Activated CD4-positive, alpha-beta memory T cell treated with anti-CD3 and anti-CD28 coated beads for 36 hours (primary cell): ENCODE results near the gene SPATC1L. TPM values are rescaled to one million over a fixed set of nuclear protein-coding genes. Genes with fewer than 3 reads are reported as not detected.

Source experiments
- CTCF ChIA-PET: fragments of 350-600 bp; sonication (Branson Sonifier 250); formaldehyde crosslinking; loops from one replicate; lab custom pipeline; 2021; ENCODE audit warnings: antibody characterized with exemption, inconsistent platforms; lab: Charles Lee
- POLR2A ChIA-PET: fragments of 350-600 bp; sonication (Branson Sonifier 250); formaldehyde crosslinking; loops from one replicate; lab custom pipeline; 2021; ENCODE audit warnings: antibody characterized with exemption; lab: Charles Lee
- DNase-seq: peaks from one replicate; pipeline ENCODE4 v3.0.0-alpha.2; 2020
- H3K27ac Mint-ChIP-seq: one replicate; pipeline ENCODE4 v1.8.0; 2021; ENCODE audit warnings: mixed read lengths
- H3K27me3 Mint-ChIP-seq: one replicate; pipeline ENCODE4 v1.8.0; 2021; ENCODE audit warnings: mixed read lengths
- H3K36me3 Mint-ChIP-seq: one replicate; pipeline ENCODE4 v1.8.0; 2021; ENCODE audit warnings: mixed read lengths
- H3K4me1 Mint-ChIP-seq: one replicate; pipeline ENCODE4 v1.8.0; 2021; ENCODE audit warnings: low read depth, mixed read lengths
- H3K4me3 Mint-ChIP-seq: one replicate; pipeline ENCODE4 v1.8.0; 2021; ENCODE audit warnings: mild to moderate bottlenecking, mixed read lengths
- H3K9me3 Mint-ChIP-seq: one replicate; pipeline ENCODE4 v1.8.0; 2021; ENCODE audit warnings: mixed read lengths
- intact Hi-C: fragments of 100-400 bp; cut with micrococcal nuclease; formaldehyde crosslinking; loops from one replicate; pipeline ENCODE4 v1.15.1; 2023
- total RNA-seq, 2 experiments: library from RNA; stranded (reverse); gene quantifications; one replicate each; pipeline ENCODE4 v1.2.3, GENCODE V29; 2021

Gene SPATC1L
- total RNA-seq, 2 experiments from 2014 or later = 5.7 to 6.7 TPM

DNA sequence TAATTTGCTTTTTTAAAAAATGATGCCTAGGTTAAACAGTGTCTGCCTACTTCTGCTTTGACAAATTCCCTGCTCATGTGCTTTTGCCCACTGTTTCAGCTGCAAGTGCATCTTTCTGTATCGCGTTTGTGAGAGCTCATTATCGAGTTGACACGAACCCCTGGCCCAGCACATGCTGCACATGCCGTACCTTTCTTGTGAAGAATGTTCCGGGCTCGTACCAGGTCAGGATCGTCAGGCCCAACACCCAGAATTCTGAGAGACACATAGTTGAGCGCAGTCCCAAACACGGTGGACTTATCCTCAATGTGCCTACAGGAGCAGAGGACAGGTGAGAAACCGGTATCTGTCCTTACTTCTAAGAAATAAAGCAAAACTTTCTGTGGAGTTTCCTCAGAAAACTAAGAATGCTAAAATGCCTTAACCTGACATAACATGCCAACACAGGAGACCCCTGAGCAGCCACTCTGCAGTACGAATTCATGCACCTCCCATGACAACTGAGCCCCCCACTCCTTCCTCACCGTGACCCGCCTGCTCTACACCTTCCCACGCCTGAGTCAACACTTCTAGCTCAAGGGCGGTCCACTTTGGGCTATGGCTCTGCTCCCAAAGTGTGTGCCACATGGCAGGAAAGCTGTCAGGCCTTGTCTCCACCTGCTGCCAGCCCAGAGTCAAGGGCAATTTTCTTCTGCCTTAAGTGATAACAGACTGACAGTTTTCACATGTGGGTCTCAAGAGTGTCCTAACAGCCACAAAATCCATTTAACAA, 37.6 kb upstream of the SPATC1L start:
- ChIA-PET POLR2A (no interaction called here), CTCF (no interaction called here)
- intact Hi-C loops = no loop called here
- no peak overlapping the region for H3K27ac Mint-ChIP-seq
- no peaks in the 10 kb centered on the region for H3K9me3 Mint-ChIP-seq
- H3K4me1 Mint-ChIP-seq = peaks cover 4% of the 10 kb centered on the region
- no peaks in the 10 kb centered on the region for H3K36me3 Mint-ChIP-seq
- H3K4me3 Mint-ChIP-seq = no peak overlapping the region
- no peaks in the 10 kb centered on the region for H3K27me3 Mint-ChIP-seq
- DNase-seq = no peak

DNA sequence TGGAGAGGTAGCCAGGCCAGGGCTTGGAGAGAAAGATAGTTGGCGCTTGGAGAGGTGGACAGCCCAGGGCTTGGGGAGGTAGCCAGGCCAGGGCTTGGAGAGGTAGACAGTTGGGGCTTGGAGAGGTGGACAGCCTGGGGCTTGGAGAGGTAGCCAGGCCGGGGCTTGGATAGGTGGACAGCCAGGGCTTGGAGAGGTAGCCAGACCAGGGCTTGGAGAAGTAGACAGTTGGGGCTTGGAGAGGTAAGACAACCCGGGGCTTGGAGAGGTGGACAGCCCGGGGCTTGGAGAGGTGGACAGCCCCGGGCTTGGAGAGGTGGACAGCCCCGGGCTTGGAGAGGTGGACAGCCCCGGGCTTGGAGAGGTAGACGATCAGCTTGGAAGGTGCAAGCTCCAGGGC, 36.6 kb upstream of the SPATC1L start:
- Mint-ChIP-seq H3K4me1 (no peaks in the 10 kb centered on the region), H3K27me3 (no peaks in the 10 kb centered on the region), H3K27ac (no peak overlapping the region), H3K36me3 (no peaks in the 10 kb centered on the region), H3K4me3 (no peak overlapping the region), H3K9me3 (no peaks in the 10 kb centered on the region)
- DNase-seq = no peak
- ChIA-PET POLR2A (no interaction called here), CTCF (no interaction called here)
- intact Hi-C loops = no loop called here

DNA sequence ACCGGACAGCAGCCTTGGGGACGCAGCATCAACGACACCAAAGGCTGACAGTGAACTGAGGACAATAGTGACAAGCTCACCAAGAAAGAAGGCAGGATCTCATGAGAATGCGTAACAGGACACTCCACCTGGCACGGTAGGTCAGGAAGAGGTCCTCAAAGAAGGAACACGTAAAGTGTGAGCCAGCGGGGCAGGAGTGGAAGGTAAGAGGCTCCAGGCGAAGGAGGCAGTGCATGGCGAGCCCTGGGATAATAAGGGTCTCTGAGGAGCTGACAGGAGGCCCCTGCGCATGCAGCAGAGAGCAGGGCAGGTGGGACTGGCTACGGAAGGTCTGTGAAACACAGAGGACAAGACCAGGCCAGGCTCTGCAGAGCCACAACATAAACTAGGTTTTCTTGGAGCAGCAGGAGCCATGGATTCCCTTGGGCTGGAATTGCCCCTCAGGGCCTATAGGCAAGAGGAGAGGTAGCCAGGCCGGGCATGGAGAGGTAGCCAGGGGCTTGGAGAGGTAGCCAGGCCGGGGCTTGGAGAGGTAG, 36.1 kb upstream of the SPATC1L start:
- H3K4me3 Mint-ChIP-seq = no peak overlapping the region
- H3K27ac Mint-ChIP-seq = no peak overlapping the region
- ChIA-PET CTCF (no interaction called here), POLR2A (no interaction called here)
- H3K4me1 Mint-ChIP-seq = no peaks in the 10 kb centered on the region
- intact Hi-C loops = no loop called here
- no peaks in the 10 kb centered on the region for H3K27me3 Mint-ChIP-seq
- H3K36me3 Mint-ChIP-seq = no peaks in the 10 kb centered on the region
- no peak for DNase-seq
- H3K9me3 Mint-ChIP-seq = no peaks in the 10 kb centered on the region

DNA sequence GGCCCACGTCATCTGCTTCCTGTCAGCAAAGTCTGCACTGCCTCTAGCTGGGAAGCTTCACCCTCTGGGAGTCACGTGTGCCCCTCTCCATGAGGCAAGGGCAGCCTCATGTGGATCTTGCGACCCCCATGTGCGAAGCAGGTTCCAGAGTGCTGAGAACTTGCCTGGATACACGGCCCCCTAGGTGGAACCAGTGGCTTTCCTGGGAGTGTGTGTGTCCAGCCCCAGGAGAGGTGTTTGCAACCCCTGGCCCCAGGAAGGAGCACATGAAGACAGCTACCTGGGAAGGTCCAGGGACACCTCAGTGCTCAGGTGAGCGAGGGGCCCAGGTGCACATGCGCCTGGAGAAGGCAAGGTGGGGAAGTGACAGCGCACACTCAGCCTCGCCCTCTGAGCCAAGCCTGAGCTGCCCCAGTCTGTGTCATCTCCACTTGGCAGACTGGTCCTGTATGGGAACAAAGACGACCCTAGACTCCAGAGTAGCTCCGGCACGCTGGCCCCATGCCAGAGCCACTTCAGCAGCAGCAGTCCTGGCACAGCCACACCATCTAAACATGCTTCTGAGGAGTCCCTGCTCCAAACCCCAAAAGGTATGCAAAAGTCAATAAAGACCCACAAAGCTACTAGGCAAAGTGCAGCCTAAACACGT, 35.5 kb upstream of the SPATC1L start:
- no peak for DNase-seq
- ChIA-PET POLR2A (no interaction called here), CTCF (no interaction called here)
- H3K27me3 Mint-ChIP-seq = no peaks in the 10 kb centered on the region
- no peaks in the 10 kb centered on the region for H3K36me3 Mint-ChIP-seq
- intact Hi-C loops = no loop called here
- H3K27ac Mint-ChIP-seq = no peak overlapping the region
- no peaks in the 10 kb centered on the region for H3K9me3 Mint-ChIP-seq
- H3K4me3 Mint-ChIP-seq = no peak overlapping the region
- H3K4me1 Mint-ChIP-seq = no peaks in the 10 kb centered on the region

DNA sequence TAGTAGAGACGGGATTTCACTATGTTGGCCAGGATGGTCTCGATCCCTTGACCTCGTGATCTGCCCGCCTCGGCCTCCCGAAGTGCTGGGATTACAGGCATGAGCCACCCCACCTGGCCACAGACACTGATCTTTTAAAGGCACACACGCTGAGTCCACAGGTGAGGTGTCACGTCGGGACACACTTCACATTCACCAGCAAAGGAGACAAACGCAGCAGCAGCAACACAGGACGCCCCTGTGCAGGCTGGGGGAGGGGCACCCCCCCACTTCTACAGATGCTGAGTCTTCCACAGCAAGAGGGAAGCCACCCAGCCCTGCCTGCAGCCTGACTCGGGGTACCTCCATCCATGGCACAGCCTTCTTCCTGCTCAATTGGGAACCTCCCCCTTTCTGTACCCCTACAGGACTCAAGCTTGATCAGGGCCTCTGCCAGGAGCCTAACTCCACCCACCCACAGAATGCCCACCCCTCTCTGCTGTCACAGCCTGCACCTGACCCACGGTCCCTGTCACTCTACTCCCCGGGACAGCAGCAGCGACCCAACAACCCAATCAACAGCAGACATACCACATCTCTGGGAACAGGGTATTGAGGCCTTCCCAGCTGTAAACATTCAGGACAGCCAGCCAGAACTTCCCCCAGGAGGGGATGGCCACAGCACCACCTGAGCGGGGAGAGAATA, 34.8 kb upstream of the SPATC1L start:
- no peaks in the 10 kb centered on the region for H3K36me3 Mint-ChIP-seq
- ChIA-PET POLR2A (no interaction called here), CTCF (no interaction called here)
- H3K4me1 Mint-ChIP-seq = no peaks in the 10 kb centered on the region
- H3K27ac Mint-ChIP-seq = no peak overlapping the region
- H3K27me3 Mint-ChIP-seq = no peaks in the 10 kb centered on the region
- no peak for DNase-seq
- H3K4me3 Mint-ChIP-seq = no peak overlapping the region
- intact Hi-C loops = no loop called here
- no peaks in the 10 kb centered on the region for H3K9me3 Mint-ChIP-seq

DNA sequence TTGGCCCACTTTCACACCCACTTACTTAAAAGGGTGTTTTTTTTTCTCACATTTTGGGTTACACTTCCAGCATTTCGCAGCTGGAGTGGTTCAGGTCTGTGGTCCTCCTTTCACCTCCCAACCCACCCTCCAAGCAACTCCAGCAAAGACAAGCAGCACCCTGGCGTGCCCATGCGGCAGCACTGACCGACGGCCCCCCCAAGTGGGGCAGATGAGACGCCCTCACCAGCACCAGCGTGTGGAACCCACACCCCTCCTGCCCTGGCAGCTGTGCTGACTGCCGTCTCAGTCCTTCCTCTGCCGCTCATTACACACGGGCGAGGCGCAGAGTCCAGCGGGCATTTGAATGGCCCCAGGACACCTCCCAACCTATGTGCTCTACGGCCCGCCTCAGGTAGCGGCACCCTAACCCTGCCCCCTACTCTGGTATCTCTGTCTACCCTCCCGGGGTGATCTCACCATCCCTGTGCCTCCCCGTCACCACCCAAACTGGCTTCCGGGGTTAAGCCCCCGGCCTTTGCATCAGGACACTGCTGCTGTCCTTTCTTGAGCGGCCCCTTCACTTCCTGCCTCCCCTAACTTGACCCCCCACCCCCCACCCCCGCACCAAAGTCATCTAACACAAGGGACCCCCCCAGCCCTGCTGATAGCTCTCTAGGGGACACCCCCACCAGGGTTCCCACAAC, 33.4 kb upstream of the SPATC1L start:
- intact Hi-C loops = no loop called here
- ChIA-PET POLR2A (no interaction called here), CTCF (no interaction called here)
- no peak for DNase-seq
- H3K36me3 Mint-ChIP-seq = no peaks in the 10 kb centered on the region
- H3K4me3 Mint-ChIP-seq = no peak overlapping the region
- no peak overlapping the region for H3K27ac Mint-ChIP-seq
- H3K27me3 Mint-ChIP-seq = no peaks in the 10 kb centered on the region
- no peaks in the 10 kb centered on the region for H3K9me3 Mint-ChIP-seq
- H3K4me1 Mint-ChIP-seq = no peaks in the 10 kb centered on the region

DNA sequence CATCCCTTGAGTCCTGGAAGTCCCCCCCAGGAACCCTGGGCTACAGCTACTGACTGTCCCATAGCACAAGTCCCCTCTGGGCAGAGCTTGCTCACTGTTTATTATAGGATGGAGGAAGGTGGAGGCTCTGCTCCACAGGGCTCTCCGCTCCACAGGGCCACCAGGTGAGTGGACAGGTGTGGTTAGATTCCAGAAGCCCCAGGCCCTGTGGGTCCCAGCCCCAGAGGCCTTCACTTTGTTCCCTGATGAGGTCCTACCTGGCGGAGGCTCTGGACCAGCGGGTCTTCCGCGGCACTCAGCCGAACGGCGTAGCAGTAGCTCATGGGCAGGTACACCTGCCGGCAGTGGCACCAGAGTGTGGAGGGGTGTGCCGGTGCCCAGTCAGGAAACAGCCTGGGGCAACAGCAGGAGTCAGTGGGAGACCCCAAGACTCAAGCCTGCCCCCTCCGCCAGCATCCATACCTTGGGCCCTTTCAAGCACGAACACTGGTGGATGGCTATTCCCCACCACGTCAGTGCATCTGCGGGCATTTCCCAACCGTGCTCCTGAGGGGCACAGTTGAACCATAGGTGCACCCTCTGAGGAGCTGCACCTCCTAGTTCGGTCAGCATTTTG, 32.0 kb upstream of the SPATC1L start:
- H3K27ac Mint-ChIP-seq = no peak overlapping the region
- H3K27me3 Mint-ChIP-seq = no peaks in the 10 kb centered on the region
- no peaks in the 10 kb centered on the region for H3K36me3 Mint-ChIP-seq
- CTCF ChIA-PET = interaction anchor here (0.6 to 1.1 kb wide), 3 partner anchors 9 to 941 kb away, joined by 3 read pairs; no protein-coding TSS in a partner anchor
- no peak for DNase-seq
- H3K4me3 Mint-ChIP-seq = no peak overlapping the region
- intact Hi-C loops = no loop called here
- no peaks in the 10 kb centered on the region for H3K4me1 Mint-ChIP-seq
- POLR2A ChIA-PET = no interaction called here
- no peaks in the 10 kb centered on the region for H3K9me3 Mint-ChIP-seq

DNA sequence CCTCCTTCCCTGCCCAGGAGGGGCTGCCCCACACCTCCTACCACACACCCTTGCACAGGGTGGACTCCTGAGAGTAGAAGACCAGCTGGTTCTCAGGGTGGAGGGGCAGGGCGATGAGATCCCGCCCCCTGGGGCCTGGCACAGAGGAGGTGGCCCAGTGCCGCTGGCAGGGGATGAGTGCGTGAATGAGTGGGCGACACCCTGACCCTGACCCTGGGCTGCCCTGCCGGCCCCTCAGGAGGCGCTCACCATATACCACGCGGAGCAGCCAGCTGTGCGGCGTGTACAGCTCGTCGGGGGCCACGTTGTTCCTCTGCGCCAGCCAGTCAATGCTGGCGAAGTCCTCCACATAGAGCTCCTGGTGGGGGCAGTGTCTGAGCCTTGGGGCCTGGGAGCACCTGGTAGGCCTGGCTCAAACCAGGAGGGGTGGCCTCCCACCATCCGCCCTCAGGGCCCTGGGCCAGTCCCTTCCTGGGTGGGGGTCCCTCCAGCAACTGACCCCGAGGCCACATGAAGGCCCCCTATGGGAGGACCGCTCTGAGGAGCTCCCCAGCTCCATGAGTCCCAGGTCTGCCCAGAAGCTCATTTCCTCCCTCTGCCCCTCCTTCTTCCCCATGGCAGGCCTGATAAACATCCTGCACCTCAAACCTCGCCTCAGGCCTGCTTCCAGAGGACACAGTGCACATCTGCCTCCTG, 31.3 kb upstream of the SPATC1L start:
- no peaks in the 10 kb centered on the region for H3K4me1 Mint-ChIP-seq
- no peaks in the 10 kb centered on the region for H3K36me3 Mint-ChIP-seq
- no peaks in the 10 kb centered on the region for H3K27me3 Mint-ChIP-seq
- CTCF ChIA-PET = interaction anchor here (0.6 to 0.9 kb wide), 2 partner anchors 72 to 176 kb away, joined by 3 read pairs; no protein-coding TSS in a partner anchor
- no peak overlapping the region for H3K4me3 Mint-ChIP-seq
- no peak for DNase-seq
- no peak overlapping the region for H3K27ac Mint-ChIP-seq
- no peaks in the 10 kb centered on the region for H3K9me3 Mint-ChIP-seq
- POLR2A ChIA-PET = no interaction called here
- intact Hi-C loops = no loop called here

DNA sequence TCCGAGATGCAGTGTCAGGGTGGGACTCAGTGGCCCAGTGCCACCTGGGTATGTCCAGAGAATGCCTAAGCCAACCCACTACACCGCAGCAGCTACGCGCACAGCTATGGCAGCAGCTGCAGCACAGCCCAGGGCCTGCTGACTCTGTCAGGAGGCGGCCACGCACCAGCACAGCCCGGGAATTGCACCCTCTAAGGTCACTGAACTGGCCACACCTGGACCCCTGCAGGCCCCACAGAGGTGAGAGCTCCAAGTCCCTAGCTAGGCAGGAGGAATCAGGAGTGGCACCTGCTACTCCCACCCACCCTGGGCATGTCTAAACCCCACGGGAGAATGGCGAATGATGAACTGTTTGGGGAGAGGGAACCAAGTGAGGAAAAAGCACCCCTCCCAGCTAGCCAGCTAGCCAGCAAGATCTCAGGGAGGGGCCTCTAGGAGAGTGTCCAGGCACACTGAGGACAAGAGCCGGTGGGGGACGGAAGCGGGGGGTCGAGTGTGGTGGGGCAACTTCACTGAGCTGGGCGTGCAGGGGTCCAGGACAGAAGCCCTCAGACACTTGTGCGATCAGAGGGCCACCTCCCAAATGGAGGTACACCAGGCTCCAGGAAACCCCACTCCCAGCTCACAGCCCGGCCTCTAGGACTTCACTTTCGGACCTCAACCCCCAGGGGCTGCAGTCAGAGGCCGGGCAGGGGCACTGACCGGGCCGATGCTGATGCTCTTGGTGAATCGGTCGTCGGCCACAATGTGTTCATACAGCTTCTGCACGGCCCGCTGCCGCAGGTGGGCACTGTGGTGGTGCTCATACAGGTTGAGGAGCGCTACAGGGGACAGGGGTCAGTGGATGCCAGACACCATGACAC, 30.4 kb upstream of the SPATC1L start:
- H3K36me3 Mint-ChIP-seq = no peaks in the 10 kb centered on the region
- H3K4me1 Mint-ChIP-seq = no peaks in the 10 kb centered on the region
- intact Hi-C loops = no loop called here
- ChIA-PET CTCF (no interaction called here), POLR2A (no interaction called here)
- no peaks in the 10 kb centered on the region for H3K9me3 Mint-ChIP-seq
- no peak overlapping the region for H3K4me3 Mint-ChIP-seq
- no peak for DNase-seq
- no peak overlapping the region for H3K27ac Mint-ChIP-seq
- no peaks in the 10 kb centered on the region for H3K27me3 Mint-ChIP-seq

DNA sequence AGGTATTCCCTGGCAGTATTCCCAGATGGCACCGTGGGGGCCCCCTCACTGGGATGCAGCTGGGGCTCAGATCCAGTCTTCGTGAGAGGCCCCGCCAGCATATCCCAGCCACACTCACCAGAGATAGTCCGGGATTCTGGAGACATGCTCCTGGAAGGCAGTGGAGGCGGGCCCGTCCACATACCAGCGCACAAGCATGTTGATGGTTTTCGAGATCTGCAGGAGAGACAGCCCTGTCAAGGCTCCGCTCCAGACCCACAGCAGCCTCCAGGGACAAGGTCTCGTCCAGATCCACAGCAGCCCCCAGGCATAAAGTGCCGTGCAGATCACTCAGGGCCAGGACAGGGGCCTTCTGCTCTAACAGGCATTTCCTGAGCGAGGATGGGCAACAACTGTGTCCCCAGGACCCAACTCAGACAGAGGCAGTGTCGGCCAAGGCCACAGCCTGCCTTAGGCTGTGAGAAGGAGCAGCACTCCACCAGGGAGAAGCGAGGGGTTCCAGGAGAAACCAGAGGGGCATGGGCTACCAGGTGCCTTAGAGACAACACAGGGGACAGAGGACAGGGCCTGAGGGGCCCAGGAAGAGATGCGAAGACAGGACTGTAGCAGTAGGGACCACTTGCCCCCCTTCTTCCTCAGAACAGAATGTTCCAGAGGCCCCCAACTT, 29.5 kb upstream of the SPATC1L start:
- H3K9me3 Mint-ChIP-seq = no peaks in the 10 kb centered on the region
- ChIA-PET POLR2A (no interaction called here), CTCF (no interaction called here)
- intact Hi-C loops = no loop called here
- no peaks in the 10 kb centered on the region for H3K36me3 Mint-ChIP-seq
- no peak overlapping the region for H3K4me3 Mint-ChIP-seq
- no peak overlapping the region for H3K27ac Mint-ChIP-seq
- no peaks in the 10 kb centered on the region for H3K4me1 Mint-ChIP-seq
- DNase-seq = no peak
- no peaks in the 10 kb centered on the region for H3K27me3 Mint-ChIP-seq
